HUES6 (cell line): Measurements from ENCODE around the gene TFPI2.
"Not testable (repeated sequence)": the region's sequence is repeated elsewhere in the genome, so short reads cannot be mapped to it uniquely, and the experiment has no call there.

ENCODE experiments used
- H3K27ac ChIP-seq: 2 replicates; pipeline ENCODE4 v1.7.0; 2013; ENCODE audit warnings: low read depth, mild to moderate bottlenecking, low read length, inconsistent platforms
- H3K27me3 ChIP-seq: 2 replicates; pipeline ENCODE4 v1.6.1; 2013; ENCODE audit warnings: low read length; ENCODE audit not compliant: control insufficient read depth, insufficient read depth
- H3K36me3 ChIP-seq: 2 replicates; pipeline ENCODE4 v1.6.1; 2013; ENCODE audit warnings: low read length; ENCODE audit not compliant: control insufficient read depth, insufficient read depth
- H3K4me1 ChIP-seq: 2 replicates; pipeline ENCODE4 v1.6.1; 2013; ENCODE audit warnings: low read length; ENCODE audit not compliant: control insufficient read depth, insufficient read depth
- H3K4me3 ChIP-seq: 2 replicates; pipeline ENCODE4 v1.5.1; 2013; ENCODE audit warnings: low read depth, low read length
- H3K9ac ChIP-seq: one replicate; pipeline ENCODE4 v1.6.1; 2013; ENCODE audit warnings: mild to moderate bottlenecking, low read length
- H3K9me3 ChIP-seq: 2 replicates; pipeline ENCODE4 v1.6.1; 2013; ENCODE audit warnings: low read depth, low read length; ENCODE audit not compliant: control insufficient read depth, insufficient read depth

TFPI2 gene

DNA sequence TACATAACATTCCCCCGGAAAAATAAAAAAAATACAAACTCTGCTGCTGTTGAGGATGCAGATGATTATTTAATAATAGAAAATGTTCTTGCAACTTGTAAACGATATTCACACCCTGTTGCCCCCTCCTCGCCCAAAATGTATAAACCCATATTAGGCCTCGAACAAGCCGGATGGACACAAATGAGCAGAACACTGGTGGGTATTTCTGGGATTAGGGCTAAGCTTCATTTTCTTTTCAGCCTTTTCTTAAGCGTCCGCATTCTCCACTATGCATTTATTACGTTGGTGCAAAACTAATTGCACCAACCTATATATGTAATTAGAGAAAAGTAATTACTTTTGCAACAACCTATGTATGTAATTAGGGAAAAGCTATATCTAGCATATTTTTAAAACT lies 30.6 kb upstream of the TFPI2 start:
- peak overlapping the region; percentile 53 for H3K4me3 ChIP-seq
- no peak overlapping the region for H3K27ac ChIP-seq
- no peak overlapping the region for H3K9ac ChIP-seq
- H3K4me1 ChIP-seq = peaks cover 14% of the 10 kb centered on the region
- H3K9me3 ChIP-seq = no peaks in the 10 kb centered on the region
- no peaks in the 10 kb centered on the region for H3K27me3 ChIP-seq
- H3K36me3 ChIP-seq = no peaks in the 10 kb centered on the region

GRCh38 chr7:93920496-93921182 lies 30.1 kb upstream of the TFPI2 start:
- Histone ChIP-seq H3K9ac (no peak overlapping the region), H3K36me3 (no peaks in the 10 kb centered on the region), H3K4me1 (peaks cover 14% of the 10 kb centered on the region), H3K27me3 (no peaks in the 10 kb centered on the region), H3K27ac (no peak overlapping the region), H3K9me3 (no peaks in the 10 kb centered on the region), H3K4me3 (peak overlapping the region; percentile 53; the same call in 1 of the 2 replicates)

DNA sequence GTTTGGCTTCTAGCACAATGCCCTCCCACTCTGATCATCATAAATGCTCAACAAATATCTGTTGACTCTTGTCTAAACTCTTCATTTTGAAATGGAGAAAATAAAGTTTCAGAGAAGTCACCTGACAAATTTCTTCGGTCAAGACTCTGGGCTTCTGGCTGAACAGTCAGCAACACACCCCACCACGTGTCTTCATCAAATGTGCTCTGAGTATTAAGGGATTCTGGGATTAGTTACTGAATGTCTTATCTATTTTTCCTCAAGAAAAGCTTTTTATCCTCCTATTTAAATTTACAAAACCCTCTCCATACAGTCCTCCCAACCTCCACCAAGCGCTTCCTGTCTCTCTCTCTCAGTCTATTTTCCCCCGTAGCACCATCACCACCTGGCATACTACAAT lies 25.8 kb upstream of the TFPI2 start:
- H3K4me3 ChIP-seq, H3K9me3 ChIP-seq, H3K27me3 ChIP-seq, H3K27ac ChIP-seq, H3K9ac ChIP-seq, H3K36me3 ChIP-seq, H3K4me1 ChIP-seq: not testable (repeated sequence)

DNA sequence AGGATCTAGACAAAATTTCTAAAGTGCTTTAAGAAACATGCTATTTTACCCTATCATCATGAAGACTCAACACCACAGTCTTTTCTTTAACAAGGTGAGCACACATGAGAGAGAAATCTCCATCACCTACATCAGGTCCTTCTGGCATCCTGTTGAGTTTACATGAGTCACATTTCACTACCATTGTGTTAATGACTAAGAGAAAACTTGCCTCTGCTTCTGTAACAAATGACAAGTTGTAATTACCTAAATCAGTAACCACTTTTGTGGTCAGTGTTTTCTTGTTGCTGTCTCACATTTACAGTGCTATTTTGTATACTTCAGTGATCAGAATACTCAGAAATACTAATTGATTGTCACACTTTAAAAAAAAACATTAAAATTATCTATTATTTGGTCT lies 25.3 kb upstream of the TFPI2 start:
- H3K27me3 ChIP-seq, H3K27ac ChIP-seq, H3K4me3 ChIP-seq, H3K36me3 ChIP-seq, H3K9ac ChIP-seq, H3K4me1 ChIP-seq, H3K9me3 ChIP-seq: not testable (repeated sequence)

DNA sequence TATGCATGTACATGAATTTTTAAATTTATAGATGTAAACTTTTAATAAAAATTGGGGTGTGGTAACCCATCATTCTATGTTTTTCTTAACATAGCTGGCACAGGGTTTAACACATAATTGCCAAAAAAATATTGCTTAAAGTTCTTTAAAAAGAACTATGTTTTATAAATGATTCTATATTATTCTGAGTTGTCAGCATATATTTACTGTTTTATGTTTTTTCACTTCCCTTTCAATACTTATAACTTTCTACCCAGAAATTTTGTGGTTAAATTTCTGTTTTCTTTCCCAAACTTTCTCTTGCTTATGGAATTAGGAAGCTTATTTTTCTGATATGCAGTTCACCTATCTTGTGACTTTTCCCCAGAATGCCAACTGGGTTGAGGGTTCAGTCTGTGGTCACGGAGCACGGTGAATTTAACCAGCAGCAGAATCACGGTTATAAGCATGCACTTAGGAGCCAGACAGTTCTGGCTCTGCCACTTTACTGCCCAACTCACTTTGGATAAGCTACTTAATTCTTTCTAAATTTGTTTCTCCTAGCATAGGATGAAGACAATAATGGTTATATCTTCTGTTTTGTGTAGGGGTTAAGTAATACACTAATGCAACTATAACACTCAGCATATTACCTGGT lies 24.8 kb upstream of the TFPI2 start:
- not testable (repeated sequence) for H3K27me3 ChIP-seq, H3K9ac ChIP-seq, H3K9me3 ChIP-seq, H3K36me3 ChIP-seq, H3K4me3 ChIP-seq, H3K4me1 ChIP-seq, H3K27ac ChIP-seq

GRCh38 chr7:93914581-93915066 lies 24.1 kb upstream of the TFPI2 start:
- no peak overlapping the region for H3K4me3 ChIP-seq
- no peaks in the 10 kb centered on the region for H3K36me3 ChIP-seq
- H3K27me3 ChIP-seq = no peaks in the 10 kb centered on the region
- H3K9me3 ChIP-seq = no peaks in the 10 kb centered on the region
- no peaks in the 10 kb centered on the region; the same call in 1 of the 2 replicates for H3K4me1 ChIP-seq
- no peak overlapping the region for H3K27ac ChIP-seq
- no peak overlapping the region for H3K9ac ChIP-seq

- no peaks in the 10 kb centered on the region for H3K9me3 ChIP-seq
- no peaks in the 10 kb centered on the region; the same call in 1 of the 2 replicates for H3K4me1 ChIP-seq
- no peaks in the 10 kb centered on the region for H3K27me3 ChIP-seq
- H3K27ac ChIP-seq = no peak overlapping the region
- no peak overlapping the region for H3K4me3 ChIP-seq
- no peak overlapping the region for H3K9ac ChIP-seq
- H3K36me3 ChIP-seq = no peaks in the 10 kb centered on the region
Observed at GRCh38 chr7:93913197-93913596, 22.6 kb upstream of the TFPI2 start.

- H3K9me3 ChIP-seq, H3K9ac ChIP-seq, H3K36me3 ChIP-seq, H3K27me3 ChIP-seq, H3K27ac ChIP-seq, H3K4me1 ChIP-seq, H3K4me3 ChIP-seq: not testable (repeated sequence)
Observed at GRCh38 chr7:93911661-93912060, 21.1 kb upstream of the TFPI2 start.

DNA sequence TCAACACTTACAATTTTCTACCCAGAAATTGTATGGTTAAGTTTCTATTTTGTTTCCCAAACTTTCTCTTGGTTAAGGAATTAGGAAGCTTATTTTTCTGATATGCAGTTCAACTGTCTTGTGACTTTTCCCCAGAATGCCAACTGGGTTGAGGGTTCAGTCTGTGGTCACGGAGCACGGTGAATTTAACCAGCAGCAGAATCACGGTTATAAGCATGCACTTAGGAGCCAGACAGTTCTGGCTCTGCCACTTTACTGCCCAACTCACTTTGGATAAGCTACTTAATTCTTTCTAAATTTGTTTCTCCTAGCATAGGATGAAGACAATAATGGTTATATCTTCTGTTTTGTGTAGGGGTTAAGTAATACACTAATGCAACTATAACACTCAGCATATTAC lies 20.7 kb upstream of the TFPI2 start:
- H3K4me1 ChIP-seq, H3K9me3 ChIP-seq, H3K27ac ChIP-seq, H3K4me3 ChIP-seq, H3K27me3 ChIP-seq, H3K9ac ChIP-seq, H3K36me3 ChIP-seq: not testable (repeated sequence)

- Histone ChIP-seq H3K4me1 (no peaks in the 10 kb centered on the region; the same call in 1 of the 2 replicates), H3K27me3 (no peaks in the 10 kb centered on the region), H3K36me3 (no peaks in the 10 kb centered on the region), H3K27ac (no peak overlapping the region), H3K9me3 (no peaks in the 10 kb centered on the region), H3K9ac (no peak overlapping the region), H3K4me3 (no peak overlapping the region)
Observed at GRCh38 chr7:93910076-93910994, 19.8 kb upstream of the TFPI2 start.

DNA sequence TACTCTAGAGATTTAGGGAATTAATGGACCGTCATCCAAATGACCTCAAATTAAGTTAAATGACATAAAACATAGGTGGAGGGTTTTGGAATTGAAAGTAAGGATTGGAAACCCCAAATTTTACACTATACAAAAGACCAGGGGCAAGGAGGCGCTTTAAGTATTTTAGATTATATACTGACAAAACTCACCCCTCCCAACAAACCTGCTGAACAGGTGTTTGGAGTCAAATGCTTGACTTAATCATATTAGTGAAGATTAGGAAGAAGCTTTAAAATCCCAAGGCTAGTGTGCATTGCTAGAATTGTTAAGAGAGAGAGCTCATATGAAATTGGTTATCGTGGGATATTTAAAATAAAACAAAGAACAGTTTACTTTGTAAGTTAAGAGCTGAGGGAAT lies 15.7 kb upstream of the TFPI2 start, which contains the start of gene GNGT1:
GNGT1 (plus strand) TSS at position 301 of the 400 bp plus-strand sequence. CDS start 180 bp downstream, outside the sequence.
- Histone ChIP-seq H3K9me3 (no peaks in the 10 kb centered on the region), H3K9ac (no peak within 1 kb of the TSS), H3K27me3 (no peaks in the 10 kb centered on the region), H3K4me3 (no peak within 1 kb of the TSS), H3K36me3 (no peaks in the 10 kb centered on the region), H3K4me1 (no peaks in the 10 kb centered on the region; the same call in 1 of the 2 replicates), H3K27ac (no peak within 1 kb of the TSS)
